Endodermal cell (in vitro differentiated cells): ENCODE results near the gene PRIM1. TPM values are rescaled to one million over a fixed set of nuclear protein-coding genes. Genes with fewer than 3 reads are reported as not detected.

Experiments
- DNase-seq: peaks from one replicate; pipeline ENCODE4 v3.0.0-alpha.2; 2017
- H3K27ac ChIP-seq: 2 replicates; pipeline ENCODE4 v1.5.1; 2013; ENCODE audit warnings: mild to moderate bottlenecking, low read depth, low read length, moderate library complexity
- H3K27me3 ChIP-seq: 2 replicates; pipeline ENCODE4 v1.6.1; 2013; ENCODE audit warnings: mild to moderate bottlenecking, low read length, moderate library complexity; ENCODE audit not compliant: insufficient read depth, control insufficient read depth, poor library complexity, severe bottlenecking
- H3K36me3 ChIP-seq: 2 replicates; pipeline ENCODE4 v1.7.0; 2013; ENCODE audit warnings: mild to moderate bottlenecking, low read length, moderate library complexity; ENCODE audit not compliant: control insufficient read depth, insufficient read depth
- H3K4me1 ChIP-seq: one replicate; pipeline ENCODE4 v1.7.0; 2013; ENCODE audit warnings: low read length; ENCODE audit not compliant: control insufficient read depth, insufficient read depth
- H3K4me3 ChIP-seq: 2 replicates; pipeline ENCODE4 v1.5.1; 2013; ENCODE audit warnings: mild to moderate bottlenecking, low read length, moderate library complexity
- H3K9ac ChIP-seq: 2 replicates; pipeline ENCODE4 v1.6.1; 2013; ENCODE audit warnings: mild to moderate bottlenecking, low read length, moderate library complexity; ENCODE audit not compliant: poor library complexity, severe bottlenecking; ENCODE audit errors: extremely low read depth
- H3K9me3 ChIP-seq: 2 replicates; pipeline ENCODE4 v1.6.1; 2013; ENCODE audit warnings: mild to moderate bottlenecking, low read length, moderate library complexity; ENCODE audit not compliant: control insufficient read depth
- H3K27ac Mint-ChIP-seq: 2 replicates; pipeline ENCODE4 v1.8.0; 2020; ENCODE audit warnings: mixed read lengths
- H3K27me3 Mint-ChIP-seq: 2 replicates; pipeline ENCODE4 v1.8.0; 2021; ENCODE audit warnings: mild to moderate bottlenecking, mixed read lengths; ENCODE audit not compliant: insufficient read depth
- H3K36me3 Mint-ChIP-seq: 2 replicates; pipeline ENCODE4 v1.8.0; 2020; ENCODE audit warnings: low read depth, mixed read lengths
- H3K4me1 Mint-ChIP-seq: 2 replicates; pipeline ENCODE4 v1.8.0; 2020; ENCODE audit warnings: mixed read lengths
- H3K4me3 Mint-ChIP-seq: 2 replicates; pipeline ENCODE4 v1.8.0; 2020; ENCODE audit warnings: mild to moderate bottlenecking, moderate library complexity, mixed read lengths
- H3K9me3 Mint-ChIP-seq: 2 replicates; pipeline ENCODE4 v1.8.0; 2020; ENCODE audit warnings: mild to moderate bottlenecking, mixed read lengths
- WGBS, 2 experiments: methylation state at CpG; one replicate each; pipeline versions ENCODE4 v1.1.5 to v1.1.7; 2013; ENCODE audit warnings: missing lambda C conversion rate in 2 of 2, mixed read lengths in 1 of 2; ENCODE audit not compliant: insufficient coverage in 1 of 2, insufficient read length in 1 of 2; 5-methylcytosine and 5-hydroxymethylcytosine counted together
- total RNA-seq, 2 donors: library from RNA; stranded (reverse); fragmentation: NEBNext Ultra II Directional in 1 of 2; extraction: Animal tissue kit (Norgen Biotek cat#: 25700) in 1 of 2; gene quantifications; 2 replicates in 1 of 2; 3 replicates in 1 of 2; pipeline ENCODE4 v1.2.1, GENCODE V29; 2021
- TF ChIP-seq, protein P1 (sequence below): fragments of 200-600 bp; sonication (generic); conservative IDR thresholded peaks from 2 replicates; pipeline ENCODE4 v1.5.0; 2021; ENCODE audit warnings: antibody characterized with exemption, mild to moderate bottlenecking

PRIM1 gene
- total RNA-seq, 2 donors from 2014 or later, result 34.8 to 44.2 TPM

DNA sequence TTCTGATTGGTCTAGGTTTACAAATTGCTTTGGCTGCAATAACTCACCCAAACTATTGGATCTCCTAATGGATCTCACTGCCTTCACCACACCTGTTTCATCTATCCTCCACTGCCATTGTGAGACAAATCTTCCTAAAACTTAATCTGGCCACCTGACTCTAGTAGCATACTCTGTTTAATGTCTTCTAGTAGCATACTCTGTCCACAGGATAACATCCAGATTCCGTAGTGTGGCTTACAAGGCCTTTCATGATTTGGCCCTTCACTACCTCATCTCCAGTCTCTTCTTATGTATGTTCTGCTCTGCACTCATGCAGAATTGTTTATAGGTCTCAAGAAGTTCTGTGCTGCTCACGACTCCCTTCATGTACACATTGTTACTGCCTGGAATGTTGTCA is 21.0 kb upstream of the PRIM1 start:
- Mint-ChIP-seq H3K4me1 (no peaks in the 10 kb centered on the region), H3K27ac (no peak overlapping the region), H3K36me3 (peaks cover 3% of the 10 kb centered on the region), H3K4me3 (no peak overlapping the region), H3K27me3 (no peaks in the 10 kb centered on the region), H3K9me3 (peaks cover 23% of the 10 kb centered on the region)
- DNase-seq, result peak; percentile 6
- no peaks in the 10 kb centered on the region for H3K27me3 ChIP-seq
- H3K9ac ChIP-seq, result no peak overlapping the region
- H3K4me3 ChIP-seq, result no peak overlapping the region
- no peaks in the 10 kb centered on the region for H3K36me3 ChIP-seq
- H3K9me3 ChIP-seq, result peaks cover 6% of the 10 kb centered on the region
- TF ChIP-seq, protein P1, sequence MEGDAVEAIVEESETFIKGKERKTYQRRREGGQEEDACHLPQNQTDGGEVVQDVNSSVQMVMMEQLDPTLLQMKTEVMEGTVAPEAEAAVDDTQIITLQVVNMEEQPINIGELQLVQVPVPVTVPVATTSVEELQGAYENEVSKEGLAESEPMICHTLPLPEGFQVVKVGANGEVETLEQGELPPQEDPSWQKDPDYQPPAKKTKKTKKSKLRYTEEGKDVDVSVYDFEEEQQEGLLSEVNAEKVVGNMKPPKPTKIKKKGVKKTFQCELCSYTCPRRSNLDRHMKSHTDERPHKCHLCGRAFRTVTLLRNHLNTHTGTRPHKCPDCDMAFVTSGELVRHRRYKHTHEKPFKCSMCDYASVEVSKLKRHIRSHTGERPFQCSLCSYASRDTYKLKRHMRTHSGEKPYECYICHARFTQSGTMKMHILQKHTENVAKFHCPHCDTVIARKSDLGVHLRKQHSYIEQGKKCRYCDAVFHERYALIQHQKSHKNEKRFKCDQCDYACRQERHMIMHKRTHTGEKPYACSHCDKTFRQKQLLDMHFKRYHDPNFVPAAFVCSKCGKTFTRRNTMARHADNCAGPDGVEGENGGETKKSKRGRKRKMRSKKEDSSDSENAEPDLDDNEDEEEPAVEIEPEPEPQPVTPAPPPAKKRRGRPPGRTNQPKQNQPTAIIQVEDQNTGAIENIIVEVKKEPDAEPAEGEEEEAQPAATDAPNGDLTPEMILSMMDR, result no peak
- H3K27ac ChIP-seq, result no peak overlapping the region
- 92 to 95% methylated on average over 2 of the region's 2 CpGs for WGBS, 2 experiments
- no peaks in the 10 kb centered on the region for H3K4me1 ChIP-seq

DNA sequence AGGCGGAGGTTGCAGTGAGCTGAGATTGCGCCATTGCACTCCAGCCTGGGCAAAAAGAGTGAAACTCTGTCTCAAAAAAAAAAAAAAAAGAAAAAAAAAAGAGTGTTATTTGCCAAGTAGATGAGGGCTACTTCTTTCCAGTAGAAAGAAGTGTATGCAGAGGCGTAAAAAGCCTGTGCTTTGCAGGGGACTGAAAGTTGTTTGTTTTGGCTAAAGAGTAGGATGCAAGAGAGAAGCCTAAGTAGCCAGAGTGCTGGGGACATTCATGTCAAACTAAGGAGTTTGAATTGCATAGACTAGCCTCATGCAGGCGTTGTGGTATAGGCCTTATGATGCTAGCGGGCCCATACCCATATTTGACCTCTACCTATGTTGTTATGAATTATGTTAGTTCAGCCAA is 20.5 kb upstream of the PRIM1 start:
- Histone ChIP-seq H3K9me3 (peaks cover 6% of the 10 kb centered on the region), H3K27ac (no peak overlapping the region), H3K9ac (no peak overlapping the region), H3K27me3 (no peaks in the 10 kb centered on the region), H3K4me1 (no peaks in the 10 kb centered on the region), H3K36me3 (no peaks in the 10 kb centered on the region), H3K4me3 (no peak overlapping the region)
- Mint-ChIP-seq H3K27ac (no peak overlapping the region), H3K27me3 (no peaks in the 10 kb centered on the region), H3K9me3 (peaks cover 23% of the 10 kb centered on the region), H3K4me1 (no peaks in the 10 kb centered on the region), H3K36me3 (peaks cover 3% of the 10 kb centered on the region), H3K4me3 (no peak overlapping the region)
- TF ChIP-seq, protein P1, result no peak
- 60 to 84% methylated on average over 2 to 5 of the region's 5 CpGs for WGBS, 2 experiments
- peak; percentile 10 for DNase-seq

DNA sequence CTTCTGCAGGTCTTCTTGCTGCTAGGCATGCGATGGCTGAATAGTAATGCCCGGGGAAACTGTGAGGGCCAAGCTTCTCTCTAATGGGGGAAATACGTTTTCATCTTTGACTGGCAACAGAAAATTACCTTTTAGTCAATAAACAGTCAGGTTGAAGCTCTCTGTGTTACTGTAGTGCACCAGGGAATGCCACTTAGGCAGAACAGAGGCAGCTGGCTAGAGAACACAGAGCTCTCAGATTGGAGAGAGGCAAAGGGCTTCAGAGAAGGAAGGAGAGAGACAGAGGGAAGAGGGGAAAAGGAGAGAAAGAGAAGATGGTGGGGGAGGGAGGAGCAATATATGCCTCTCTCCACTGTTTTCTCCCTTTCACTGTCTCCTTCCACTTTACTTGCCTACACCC is 17.7 kb upstream of the PRIM1 start:
- H3K27ac Mint-ChIP-seq, result no peak overlapping the region
- Histone ChIP-seq H3K9me3 (no peaks in the 10 kb centered on the region), H3K4me3 (no peak overlapping the region), H3K4me1 (no peaks in the 10 kb centered on the region), H3K27me3 (no peaks in the 10 kb centered on the region), H3K27ac (no peak overlapping the region), H3K36me3 (no peaks in the 10 kb centered on the region), H3K9ac (no peak overlapping the region)
- TF ChIP-seq, protein P1, result no peak
- H3K9me3 Mint-ChIP-seq, result peaks cover 7% of the 10 kb centered on the region
- DNase-seq, result peak; percentile 45
- H3K27me3 Mint-ChIP-seq, result no peaks in the 10 kb centered on the region
- H3K36me3 Mint-ChIP-seq, result no peaks in the 10 kb centered on the region
- no peak overlapping the region for H3K4me3 Mint-ChIP-seq
- H3K4me1 Mint-ChIP-seq, result no peaks in the 10 kb centered on the region
- 92 to 97% methylated on average over 3 of the region's 3 CpGs for WGBS, 2 experiments
